Head of caudate nucleus (tissue), 42 donors: Measurements from ENCODE around the gene BSND.
"Not testable (repeated sequence)": the region's sequence is repeated elsewhere in the genome, so short reads cannot be mapped to it uniquely, and the experiment has no call there.

ENCODE experiments used
- DNase-seq, 42 donors: peaks; one replicate each; pipeline versions ENCODE4 v3.0.0 to v3.0.0-alpha.2; 2020 to 2021; ENCODE audit warnings: mixed read lengths in 7 of 42
- intact Hi-C: fragments of 100-400 bp; cut with DNase I; formaldehyde crosslinking; loops from one replicate; pipeline ENCODE4 v1.15.0; 2022

BSND gene

GRCh38 chr1:54998677-54999076 is at the start of gene BSND:
BSND (plus strand) TSS chr1:54998933; CDS start chr1:54999187, 254 bp downstream.
- DNase-seq: no peak
- intact Hi-C loops: no loop called here

- intact Hi-C loops: no loop called here
- DNase-seq: no peak
Measured at GRCh38 chr1:54949053-54949452, 49.7 kb upstream of the BSND start.

- no peak for DNase-seq
- intact Hi-C loops: no loop called here
Measured at GRCh38 chr1:54950006-54950368, 48.7 kb upstream of the BSND start.

- intact Hi-C loops: no loop called here
- peak; percentile 39 to 94 (median 80) for DNase-seq
Measured at GRCh38 chr1:54950369-54951163, 48.2 kb upstream of the BSND start.

GRCh38 chr1:54951810-54952226 is 46.9 kb upstream of the BSND start:
- intact Hi-C loops: no loop called here

GRCh38 chr1:54952950-54953718 is 45.6 kb upstream of the BSND start:
- DNase-seq: no peak
- intact Hi-C loops: no loop called here

More at GRCh38 chr1:54951810-54952226, 46.9 kb upstream of the BSND start:
- DNase-seq: no peak

- intact Hi-C loops: no loop called here
- DNase-seq: no peak
Measured at GRCh38 chr1:54953846-54954245, 44.9 kb upstream of the BSND start.

GRCh38 chr1:54955359-54955758 is 43.4 kb upstream of the BSND start:
- DNase-seq: no peak
- intact Hi-C loops: no loop called here

- intact Hi-C loops: no loop called here
- no peak for DNase-seq
Measured at GRCh38 chr1:54956726-54957125, 42.0 kb upstream of the BSND start.

- intact Hi-C loops: no loop called here
Measured at GRCh38 chr1:54959241-54959640, 39.5 kb upstream of the BSND start.

GRCh38 chr1:54962612-54963395 is 35.9 kb upstream of the BSND start:
- no peak for DNase-seq
- intact Hi-C loops: no loop called here

More at GRCh38 chr1:54959241-54959640, 39.5 kb upstream of the BSND start:
- DNase-seq: no peak

GRCh38 chr1:54963829-54964228 is 34.9 kb upstream of the BSND start:
- DNase-seq, intact Hi-C loops: not testable (repeated sequence)

GRCh38 chr1:54965624-54966340 is 33.0 kb upstream of the BSND start:
- DNase-seq: peak in 17 of 42 donors; percentile 8 to 54 (median 31)

GRCh38 chr1:54967372-54967771 is 31.4 kb upstream of the BSND start:
- intact Hi-C loops: no loop called here
- DNase-seq: no peak

More at GRCh38 chr1:54965624-54966340, 33.0 kb upstream of the BSND start:
- intact Hi-C loops: no loop called here

GRCh38 chr1:54968551-54968950 is 30.2 kb upstream of the BSND start:
- intact Hi-C loops: no loop called here

GRCh38 chr1:54969879-54970278 is 28.9 kb upstream of the BSND start:
- DNase-seq: no peak
- intact Hi-C loops: no loop called here

More at GRCh38 chr1:54968551-54968950, 30.2 kb upstream of the BSND start:
- no peak for DNase-seq

GRCh38 chr1:54970901-54971300 is 27.8 kb upstream of the BSND start:
- no peak for DNase-seq

GRCh38 chr1:54971317-54971791 is 27.4 kb upstream of the BSND start:
- intact Hi-C loops: no loop called here

More at GRCh38 chr1:54970901-54971300, 27.8 kb upstream of the BSND start:
- intact Hi-C loops: no loop called here

GRCh38 chr1:54972436-54972835 is 26.3 kb upstream of the BSND start:
- DNase-seq: no peak
- intact Hi-C loops: no loop called here

More at GRCh38 chr1:54971317-54971791, 27.4 kb upstream of the BSND start:
- DNase-seq: no peak
